GM12872 (cell line): ENCODE results near the gene DARS1.

Experiments
- CTCF ChIP-seq: IDR thresholded peaks from 3 replicates; pipeline ENCODE4 v1.5.1; 2011; ENCODE audit warnings: low read depth, mild to moderate bottlenecking, low read length, moderate library complexity; ENCODE audit not compliant: insufficient read depth

DARS1 gene

GRCh38 chr2:135936524-135936923, 48.9 kb downstream of the DARS1 start:
- no peak for TF ChIP-seq CTCF

- no peak for TF ChIP-seq CTCF
These were observed 49.5 kb downstream of the DARS1 start for GRCh38 chr2:135935914-135936313.

GRCh38 chr2:135931776-135932443, 53.5 kb downstream of the DARS1 start:
- TF ChIP-seq CTCF = no peak

GRCh38 chr2:135926605-135927004, 58.8 kb downstream of the DARS1 start:
- no peak for TF ChIP-seq CTCF

GRCh38 chr2:135925571-135925970, 59.9 kb downstream of the DARS1 start:
- TF ChIP-seq CTCF = no peak

- TF ChIP-seq CTCF = no peak
These were observed 69.2 kb downstream of the DARS1 start for GRCh38 chr2:135916207-135916606.

GRCh38 chr2:135914485-135914884, 70.9 kb downstream of the DARS1 start:
- TF ChIP-seq CTCF = no peak
